Spleen (tissue), 7 donors: ENCODE measurements around the gene FGD4.

ENCODE experiments used
- CTCF ChIP-seq, 11 experiments: fragments of 200-600 bp in 7 of 11; fragments of 450-650 bp in 4 of 11; sonication (generic) in 4 of 11; IDR thresholded peaks in 8 of 11; conservative IDR thresholded peaks in 3 of 11; 1 replicate in 7 of 11; 2 replicates in 4 of 11; pipeline versions ENCODE4 v1.4.0 to v1.8.0; 2016 to 2021; ENCODE audit warnings: antibody characterized with exemption in 11 of 11, inconsistent platforms in 4 of 11, mild to moderate bottlenecking in 1 of 11
- POLR2A ChIP-seq, 3 donors: fragments of 450-650 bp; IDR thresholded peaks; one replicate each; pipeline ENCODE4 v1.5.1; 2017; ENCODE audit warnings: antibody characterized with exemption in 3 of 3, mild to moderate bottlenecking in 1 of 3
- POLR2AphosphoS5 ChIP-seq, 3 donors: sonication (generic); formaldehyde crosslinking; IDR thresholded peaks; one replicate each; pipeline ENCODE4 v1.5.1; 2017; ENCODE audit warnings: antibody characterized with exemption in 3 of 3
- donor health status: DM: no; HTN: no; CAD: no; lungs with moderate emphysema.
- donor health status: DM: no; HTN: no; CAD: no.
- donor health status: DM: no; HTN: no; CAD: no.

GRCh38 chr12:32489070-32489469, 89.7 kb downstream of the FGD4 start:
- TF ChIP-seq CTCF (IDR thresholded peaks at IDR 0.05 in 8 of 11, conservative IDR thresholded peaks at IDR 0.05 in 3 of 11) (no peak), POLR2AphosphoS5 (IDR thresholded peaks at IDR 0.05) (no peak), POLR2A (IDR thresholded peaks at IDR 0.05) (no peak)
